ENCODE measurements around the gene CNTNAP2.

- TF ChIP-seq LEF1 (IDR thresholded peaks at IDR 0.05; ENCODE audit: borderline replicate concordance) (no peak), BHLHE40 (IDR thresholded peaks at IDR 0.05; ENCODE audit: borderline replicate concordance) (no peak), L3MBTL2 (conservative IDR thresholded peaks at IDR 0.05) (no peak), FOXM1 (IDR thresholded peaks at IDR 0.05; ENCODE audit: borderline replicate concordance) (no peak), NFRKB (IDR thresholded peaks at IDR 0.05) (no peak), PKNOX1 (IDR thresholded peaks at IDR 0.05) (no peak)
Measured at GRCh38 chr7:146937836-146938235, 821.2 kb downstream of the CNTNAP2 start.
